Left lung (tissue), 10 donors: ENCODE measurements around the gene NUP85. TPM values are rescaled to one million over a fixed set of nuclear protein-coding genes. Genes with fewer than 3 reads are reported as not detected.

Experiments
- ATAC-seq: fragments of 200-7000 bp; cut with Tn5 transposase; one replicate; pipeline ENCODE4 v1.9.1; 2020; ENCODE audit warnings: moderate library complexity
- DNase-seq, 4 donors: peaks; one replicate each; pipeline ENCODE4 v3.0.0-alpha.2; 2013 to 2020
- H3K27ac ChIP-seq, 2 donors: fragments of 200-600 bp; sonication (generic) in 1 of 2; one replicate each; pipeline versions ENCODE4 v1.5.0 to v1.8.0; 2020 to 2021
- H3K27me3 ChIP-seq, 2 donors: fragments of 200-600 bp; sonication (generic) in 1 of 2; one replicate each; pipeline versions ENCODE4 v1.5.0 to v1.8.0; 2020 to 2021
- H3K36me3 ChIP-seq, 2 donors: fragments of 200-600 bp; sonication (generic) in 1 of 2; one replicate each; pipeline versions ENCODE4 v1.5.0 to v1.8.0; 2020 to 2021
- H3K4me1 ChIP-seq, 2 donors: fragments of 200-600 bp; one replicate each; pipeline ENCODE4 v1.8.0; 2021
- H3K4me3 ChIP-seq, 2 donors: fragments of 200-600 bp; sonication (generic) in 1 of 2; one replicate each; pipeline versions ENCODE4 v1.5.0 to v1.8.0; 2020 to 2021; ENCODE audit warnings: mild to moderate bottlenecking in 1 of 2
- H3K9me3 ChIP-seq, 2 donors: fragments of 200-600 bp; sonication (generic) in 1 of 2; one replicate each; pipeline versions ENCODE4 v1.5.0 to v1.8.0; 2020 to 2021
- CTCF ChIP-seq, 2 donors: fragments of 200-600 bp; sonication (generic) in 1 of 2; IDR thresholded peaks; one replicate each; pipeline versions ENCODE4 v1.5.0 to v1.8.0; 2021; ENCODE audit warnings: antibody characterized with exemption in 2 of 2
- intact Hi-C, 2 donors: fragments of 100-400 bp; cut with DNase I; formaldehyde crosslinking; loops; one replicate each; pipeline versions ENCODE4 v1.11.2 to v1.14.2; 2022
- polyA plus RNA-seq, 6 donors: library from polyadenylated mRNA; unstranded; fragments of 120-200 nt; gene quantifications; one replicate each; pipeline ENCODE4 v1.2.1, GENCODE V29; 2013; ENCODE audit not compliant: insufficient read length in 6 of 6
- total RNA-seq, 2 donors: library from RNA; stranded (reverse); fragmentation: NEBNext Ultra II Directional; extraction: Animal tissue kit (Norgen Biotek cat#: 25700); gene quantifications; one replicate each; pipeline ENCODE4 v1.2.1, GENCODE V29; 2021
- donor health status: DM: no; HTN: yes; CAD: no.
- donor health status: DM: no; HTN: no; CAD: no.

Gene NUP85
- total and polyA plus RNA-seq, 8 donors = 53.3 to 101 (median 78.4) TPM

- Histone ChIP-seq H3K9me3 (no peaks in the 10 kb centered on the region), H3K4me3 (no peak overlapping the region), H3K27me3 (no peaks in the 10 kb centered on the region), H3K36me3 (peaks cover 0 to 99% of the 10 kb centered on the region in 2 donors), H3K27ac (no peak overlapping the region), H3K4me1 (no peaks in the 10 kb centered on the region)
- no peak for DNase-seq
- intact Hi-C loops = no loop called here
- no peak for ATAC-seq
- TF ChIP-seq CTCF (IDR thresholded peaks at IDR 0.05) = no peak
These were observed 14.3 kb downstream of the NUP85 start for GRCh38 chr17:75219815-75220214.

- peaks cover 0 to 25% of the 10 kb centered on the region in 2 donors for H3K4me1 ChIP-seq
- H3K27me3 ChIP-seq = no peaks in the 10 kb centered on the region
- no peak for TF ChIP-seq CTCF (IDR thresholded peaks at IDR 0.05)
- no peaks in the 10 kb centered on the region for H3K9me3 ChIP-seq
- no peak overlapping the region for H3K4me3 ChIP-seq
- DNase-seq (no peak), ATAC-seq (no peak)
- peaks cover 0 to 80% of the 10 kb centered on the region in 2 donors for H3K36me3 ChIP-seq
- intact Hi-C loops = no loop called here
- no peak overlapping the region for H3K27ac ChIP-seq
These were observed 19.5 kb downstream of the NUP85 start for GRCh38 chr17:75225016-75225415.

- Histone ChIP-seq H3K27me3 (no peaks in the 10 kb centered on the region), H3K9me3 (no peaks in the 10 kb centered on the region), H3K36me3 (peaks cover 4 to 80% of the 10 kb centered on the region in 2 donors), H3K4me1 (peaks cover 0 to 25% of the 10 kb centered on the region in 2 donors), H3K4me3 (no peak overlapping the region), H3K27ac (peak overlapping the region in 1 of 2 donors; percentile 90)
- TF ChIP-seq CTCF (IDR thresholded peaks at IDR 0.05) = no peak
- intact Hi-C loops = no loop called here
- ATAC-seq (no peak), DNase-seq (no peak)
These were observed 22.2 kb downstream of the NUP85 start for GRCh38 chr17:75227729-75228128.

GRCh38 chr17:75228305-75228704 lies 22.8 kb downstream of the NUP85 start:
- Histone ChIP-seq H3K27me3 (no peaks in the 10 kb centered on the region), H3K9me3 (no peaks in the 10 kb centered on the region), H3K4me1 (peaks cover 0 to 25% of the 10 kb centered on the region in 2 donors), H3K27ac (peak overlapping the region in 1 of 2 donors; percentile 90), H3K4me3 (no peak overlapping the region), H3K36me3 (peaks cover 4 to 80% of the 10 kb centered on the region in 2 donors)
- ATAC-seq (peak; percentile 68), DNase-seq (peak in 1 of 4 donors; percentile 68)
- intact Hi-C loops = no loop called here
- no peak for TF ChIP-seq CTCF (IDR thresholded peaks at IDR 0.05)

- H3K36me3 ChIP-seq = peaks cover 4 to 81% of the 10 kb centered on the region in 2 donors
These were observed 23.4 kb downstream of the NUP85 start for GRCh38 chr17:75228847-75229246.

More at GRCh38 chr17:75228847-75229246, 23.4 kb downstream of the NUP85 start:
- Histone ChIP-seq H3K27ac (peak overlapping the region in 1 of 2 donors; percentile 90), H3K27me3 (no peaks in the 10 kb centered on the region), H3K9me3 (no peaks in the 10 kb centered on the region), H3K4me3 (no peak overlapping the region), H3K4me1 (peaks cover 0 to 25% of the 10 kb centered on the region in 2 donors)
- no peak for TF ChIP-seq CTCF (IDR thresholded peaks at IDR 0.05)
- ATAC-seq (peak; percentile 53), DNase-seq (peak in 1 of 4 donors; percentile 57)
- intact Hi-C loops = no loop called here
